SK-N-SH (cell line): ENCODE data around the gene ADAMTSL1. TPM values are rescaled to one million over a fixed set of nuclear protein-coding genes. Genes with fewer than 3 reads are reported as not detected.

Experiments
- CTCF ChIA-PET: fragments of 300-600, 350-600 bp; formaldehyde crosslinking; extraction: SDS; loops from one replicate; lab custom pipeline; 2021; lab: Yijun Ruan, JAX
- POLR2A ChIA-PET: fragments of 350-600 bp; sonication (Branson Sonifier 250); formaldehyde crosslinking; extraction: SDS; loops from one replicate; lab custom pipeline; 2020; ENCODE audit warnings: antibody characterized with exemption, inconsistent platforms; lab: Yijun Ruan, JAX
- DNase-seq: peaks from one replicate; pipeline ENCODE4 v3.0.0; 2012
- H2AFZ ChIP-seq: fragments of 200-600 bp; sonication (generic); 2 replicates; pipeline ENCODE4 v1.8.1; 2016; ENCODE audit warnings: antibody characterized with exemption, mild to moderate bottlenecking, low read depth
- H3F3A ChIP-seq: fragments of 200-600 bp; sonication (generic); replicated peaks from 2 replicates; pipeline ENCODE3; 2016; ENCODE audit warnings: antibody characterized with exemption, mild to moderate bottlenecking; ENCODE audit not compliant: insufficient read depth
- H3K27ac ChIP-seq, 2 experiments: fragments of 200-500 bp in 1 of 2; fragments of 200-600 bp in 1 of 2; sonication (Bioruptor generic) in 1 of 2; sonication (generic), shearing (Covaris generic) in 1 of 2; 2 replicates each; pipeline versions ENCODE4 v1.5.1 to v1.6.1; 2014 to 2016; ENCODE audit warnings: low read depth in 2 of 2, inconsistent platforms in 1 of 2, low read length in 1 of 2, mild to moderate bottlenecking in 1 of 2, mixed read lengths in 1 of 2
- H3K27me3 ChIP-seq: fragments of 200-600 bp; sonication (generic), shearing (Covaris generic); 2 replicates; pipeline ENCODE4 v1.6.1; 2016; ENCODE audit warnings: mixed run types; ENCODE audit not compliant: insufficient read depth
- H3K36me3 ChIP-seq, 2 experiments: fragments of 200-500 bp in 1 of 2; fragments of 200-600 bp in 1 of 2; sonication (Bioruptor generic) in 1 of 2; sonication (generic) in 1 of 2; replicated peaks in 1 of 2; 2 replicates each; pipeline versions ENCODE3 to v1.5.1; 2014 to 2016; ENCODE audit warnings: low read length in 1 of 2, mild to moderate bottlenecking in 1 of 2; ENCODE audit not compliant: insufficient read depth in 2 of 2, control insufficient read depth in 1 of 2
- H3K4me1 ChIP-seq, 2 experiments: fragments of 200-500 bp in 1 of 2; fragments of 200-600 bp in 1 of 2; sonication (Bioruptor generic) in 1 of 2; sonication (generic), shearing (Covaris generic) in 1 of 2; 2 replicates each; pipeline versions ENCODE4 v1.5.1 to v1.6.1; 2014 to 2016; ENCODE audit warnings: low read depth in 1 of 2, low read length in 1 of 2, mixed run types in 1 of 2; ENCODE audit not compliant: insufficient read depth in 2 of 2, control insufficient read depth in 1 of 2
- H3K4me2 ChIP-seq: fragments of 200-600 bp; sonication (generic), shearing (Covaris generic); 2 replicates; pipeline ENCODE4 v1.6.1; 2017; ENCODE audit warnings: mixed run types
- H3K4me3 ChIP-seq, 2 experiments: fragments of 200-500 bp in 1 of 2; fragments of 200-600 bp in 1 of 2; sonication (Bioruptor generic) in 1 of 2; sonication (generic), shearing (Covaris generic) in 1 of 2; 2 replicates each; pipeline versions ENCODE4 v1.5.1 to v1.8.1; 2014 to 2016; ENCODE audit warnings: low read depth in 2 of 2, inconsistent platforms in 1 of 2, low read length in 1 of 2, mild to moderate bottlenecking in 1 of 2, mixed read lengths in 1 of 2, moderate library complexity in 1 of 2
- H3K79me2 ChIP-seq: fragments of 200-600 bp; sonication (generic); 2 replicates; pipeline ENCODE4 v1.8.1; 2017; ENCODE audit warnings: mild to moderate bottlenecking; ENCODE audit not compliant: insufficient read depth
- H3K9ac ChIP-seq: fragments of 200-600 bp; sonication (generic); 2 replicates; pipeline ENCODE4 v1.6.1; 2017; ENCODE audit warnings: mixed run types
- H3K9me2 ChIP-seq: fragments of 200-600 bp; sonication (generic); 2 replicates; pipeline ENCODE4 v1.6.1; 2017; ENCODE audit warnings: mixed run types
- H3K9me3 ChIP-seq: fragments of 200-600 bp; sonication (generic); 2 replicates; pipeline ENCODE4 v1.6.1; 2017; ENCODE audit warnings: mixed run types, mild to moderate bottlenecking, moderate library complexity
- H4K20me1 ChIP-seq: fragments of 200-600 bp; sonication (generic); 2 replicates; pipeline ENCODE4 v1.6.1; 2017; ENCODE audit warnings: mild to moderate bottlenecking, mixed run types; ENCODE audit not compliant: insufficient read depth
- CTCF ChIP-seq: fragments of 200-600 bp; sonication (generic); IDR thresholded peaks from 2 replicates; pipeline ENCODE4 v1.6.1; 2017; ENCODE audit warnings: antibody characterized with exemption, mild to moderate bottlenecking, moderate library complexity
- EP300 ChIP-seq, 2 experiments: IDR thresholded peaks; 2 replicates each; pipeline versions ENCODE4 v1.4.0 to v1.6.1; 2012; ENCODE audit warnings: borderline replicate concordance in 1 of 2, low read depth in 1 of 2, low read length in 1 of 2
- FOSL2 ChIP-seq: IDR thresholded peaks from 2 replicates; pipeline ENCODE4 v1.4.0; 2012; ENCODE audit warnings: low read depth, mild to moderate bottlenecking, moderate library complexity, borderline replicate concordance
- FOXJ3 ChIP-seq: sonication (generic); formaldehyde crosslinking; IDR thresholded peaks from 2 replicates; pipeline ENCODE4 v1.5.1; 2020; ENCODE audit warnings: mild to moderate bottlenecking, missing genetic modification reagents
- GABPA ChIP-seq: IDR thresholded peaks from 2 replicates; pipeline ENCODE4 v1.4.0; 2012; ENCODE audit warnings: low read depth, mild to moderate bottlenecking
- JUND ChIP-seq: IDR thresholded peaks from 2 replicates; pipeline ENCODE4 v1.4.0; 2012
- MEF2A ChIP-seq: IDR thresholded peaks from 2 replicates; pipeline ENCODE4 v1.4.0; 2012; ENCODE audit warnings: low read depth, borderline replicate concordance
- MXI1 ChIP-seq: IDR thresholded peaks from 2 replicates; pipeline ENCODE4 v1.6.1; 2012; ENCODE audit warnings: mild to moderate bottlenecking, low read depth, low read length, improper control_type of control experiment
- NRF1 ChIP-seq: IDR thresholded peaks from 2 replicates; pipeline ENCODE4 v1.6.1; 2012; ENCODE audit warnings: low read depth, mild to moderate bottlenecking, low read length
- RAD21 ChIP-seq: IDR thresholded peaks from 2 replicates; pipeline ENCODE4 v1.6.1; 2012; ENCODE audit warnings: mild to moderate bottlenecking, low read length
- SMC3 ChIP-seq: IDR thresholded peaks from 2 replicates; pipeline ENCODE4 v1.6.1; 2012; ENCODE audit warnings: low read depth, low read length, improper control_type of control experiment
- TCF12 ChIP-seq: IDR thresholded peaks from 2 replicates; pipeline ENCODE4 v1.4.0; 2012
- TEAD4 ChIP-seq: IDR thresholded peaks from 2 replicates; pipeline ENCODE4 v1.4.0; 2012; ENCODE audit warnings: mild to moderate bottlenecking, borderline replicate concordance; ENCODE audit not compliant: insufficient read depth
- WGBS: methylation state at CpG from one replicate; pipeline ENCODE4 v1.1.6; 2017; ENCODE audit warnings: low lambda C conversion rate; 5-methylcytosine and 5-hydroxymethylcytosine counted together
- polyA plus RNA-seq, 3 experiments: library from polyadenylated mRNA; depleted of rRNA; stranded (reverse); fragments of >200 nt; gene quantifications; 2 replicates each; pipeline ENCODE4 v1.2.3, GENCODE V29; 2012
- TF ChIP-seq, protein P1 (sequence below): fragments of 150-350 bp; IDR thresholded peaks from 2 replicates; pipeline ENCODE4 v1.6.1; 2016; ENCODE audit warnings: mild to moderate bottlenecking, low read depth, low read length

Gene ADAMTSL1
- polyA plus RNA-seq, 1 of the 3 experiments (the other 2 are of a cell fraction) = 114 TPM

DNA sequence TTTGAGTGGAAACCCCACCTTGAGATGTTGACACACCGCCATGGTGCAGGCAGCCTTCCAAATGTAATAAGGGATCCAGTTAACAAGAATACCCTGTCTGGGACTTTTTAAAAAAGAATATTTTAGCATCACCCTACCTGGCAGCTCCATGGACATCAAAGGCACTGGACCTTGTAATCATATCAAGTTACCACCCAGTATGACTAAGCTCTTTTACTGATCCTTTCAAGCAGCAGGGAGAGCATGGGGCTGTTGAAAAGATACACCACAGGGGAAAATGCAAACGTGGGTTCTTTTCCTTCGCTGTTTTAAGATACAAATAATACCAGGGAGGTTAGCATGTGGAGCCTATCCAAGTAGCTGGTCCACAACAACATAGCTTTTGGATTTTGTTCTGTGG is 347.8 kb downstream of the ADAMTSL1 start (continued):
- TF ChIP-seq FOXJ3 (CRISPR knock-in tag) (no peak), MXI1 (no peak)

GRCh38 chr9:18822850-18823249 is 348.9 kb downstream of the ADAMTSL1 start:
- H3K4me2 ChIP-seq = no peak overlapping the region
- no peak for DNase-seq
- H3K79me2 ChIP-seq = peaks cover 5% of the 10 kb centered on the region; the same call in 1 of the 2 replicates
- peaks cover 1% of the 10 kb centered on the region for H3F3A ChIP-seq
- TF ChIP-seq TCF12 (no peak), EP300 (IDR thresholded peaks at IDR 0.05; ENCODE audit: borderline replicate concordance in 1 of 2, low read depth in 1 of 2, low read length in 1 of 2) (no peak), TEAD4 (no peak), NRF1 (no peak), MEF2A (no peak), GABPA (no peak), FOSL2 (no peak)
- TF ChIP-seq, protein P1, sequence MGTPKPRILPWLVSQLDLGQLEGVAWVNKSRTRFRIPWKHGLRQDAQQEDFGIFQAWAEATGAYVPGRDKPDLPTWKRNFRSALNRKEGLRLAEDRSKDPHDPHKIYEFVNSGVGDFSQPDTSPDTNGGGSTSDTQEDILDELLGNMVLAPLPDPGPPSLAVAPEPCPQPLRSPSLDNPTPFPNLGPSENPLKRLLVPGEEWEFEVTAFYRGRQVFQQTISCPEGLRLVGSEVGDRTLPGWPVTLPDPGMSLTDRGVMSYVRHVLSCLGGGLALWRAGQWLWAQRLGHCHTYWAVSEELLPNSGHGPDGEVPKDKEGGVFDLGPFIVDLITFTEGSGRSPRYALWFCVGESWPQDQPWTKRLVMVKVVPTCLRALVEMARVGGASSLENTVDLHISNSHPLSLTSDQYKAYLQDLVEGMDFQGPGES = no peak
- no peaks in the 10 kb centered on the region for H3K27me3 ChIP-seq
- no peak overlapping the region for H2AFZ ChIP-seq
- POLR2A ChIA-PET = no interaction called here
- CTCF ChIA-PET = no interaction called here
- no peak overlapping the region for H3K27ac ChIP-seq
- H3K9me2 ChIP-seq = no peaks in the 10 kb centered on the region
- 91% methylated on average over 5 of the region's 5 CpGs for WGBS
- peaks cover 0 to 4% of the 10 kb centered on the region in 2 experiments; a peak in 2 of 4 replicates for H3K4me1 ChIP-seq
- H3K36me3 ChIP-seq = peaks cover 9 to 31% of the 10 kb centered on the region in 2 experiments
- H3K9ac ChIP-seq = no peak overlapping the region
- H4K20me1 ChIP-seq = no peaks in the 10 kb centered on the region
- H3K9me3 ChIP-seq = no peaks in the 10 kb centered on the region
- no peak overlapping the region for H3K4me3 ChIP-seq

DNA sequence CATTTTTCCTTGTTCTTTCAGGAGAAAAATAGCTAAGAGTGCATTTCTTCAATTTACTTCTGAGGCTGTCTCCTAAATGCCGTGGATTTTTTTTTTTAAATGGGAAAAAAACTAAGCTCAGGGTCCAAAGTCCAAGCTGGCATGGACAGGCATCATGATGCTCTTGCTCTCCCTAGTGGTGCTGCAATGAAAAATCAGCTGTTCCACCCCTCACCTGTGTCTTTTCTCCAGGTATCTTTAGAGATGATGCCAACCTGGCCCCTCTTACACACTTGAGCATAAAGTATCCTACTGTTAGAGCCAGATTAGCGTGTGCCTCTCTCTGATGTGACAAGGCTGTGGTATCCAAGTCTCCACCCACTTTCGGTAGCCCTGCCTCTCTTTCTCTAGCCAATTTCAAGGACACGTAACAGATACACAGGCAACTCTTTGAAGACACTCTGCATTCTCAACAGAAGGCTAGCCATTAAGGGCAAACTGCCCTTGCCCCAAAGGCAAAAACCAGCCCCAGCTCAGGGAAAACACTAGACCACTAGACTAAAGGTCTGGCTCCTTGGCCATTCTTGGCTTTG is 350.2 kb downstream of the ADAMTSL1 start:
- no peak overlapping the region for H2AFZ ChIP-seq
- no peaks in the 10 kb centered on the region for H3K27me3 ChIP-seq
- no peaks in the 10 kb centered on the region for H3K9me3 ChIP-seq
- peaks cover 6% of the 10 kb centered on the region for H3F3A ChIP-seq
- H3K27ac ChIP-seq = no peak overlapping the region
- CTCF ChIA-PET = interaction anchor here (0.6 to 2.2 kb wide), 14 partner anchors 19 to 1013 kb away, joined by 3 to 10 read pairs (median 4); no protein-coding TSS in a partner anchor
- H3K9me2 ChIP-seq = no peaks in the 10 kb centered on the region
- no peaks in the 10 kb centered on the region for H4K20me1 ChIP-seq
- H3K4me2 ChIP-seq = no peak overlapping the region
- POLR2A ChIA-PET = no interaction called here
- 84% methylated on average over 4 of the region's 4 CpGs for WGBS
- peaks cover 9% of the 10 kb centered on the region; the same call in 1 of the 2 replicates for H3K79me2 ChIP-seq
- H3K4me1 ChIP-seq = peaks cover 0 to 4% of the 10 kb centered on the region in 2 experiments; a peak in 2 of 4 replicates
- no peak overlapping the region for H3K9ac ChIP-seq
- H3K4me3 ChIP-seq = no peak overlapping the region
- peaks cover 9 to 25% of the 10 kb centered on the region in 2 experiments for H3K36me3 ChIP-seq
- TF ChIP-seq SMC3 (peak; percentile 56), MXI1 (no peak), JUND (no peak), RAD21 (peak; percentile 71), EP300 (IDR thresholded peaks at IDR 0.05; ENCODE audit: borderline replicate concordance in 1 of 2, low read depth in 1 of 2, low read length in 1 of 2) (no peak), CTCF (peak; percentile 46)
- TF ChIP-seq, all 33 proteins: peak for 3
- DNase-seq = peak; percentile 10
